GM21447 (cell line): ENCODE results near the gene EVA1A.

Source experiments
- ATAC-seq: cut with Tn5 transposase; IDR thresholded peaks from one replicate; pipeline ENCODE4 v1.9.1; 2021; ENCODE audit not compliant: unreplicated experiment

Gene EVA1A

GRCh38 chr2:75564026-75564688 lies 3.4 kb upstream of the EVA1A start:
- ATAC-seq, result no peak

GRCh38 chr2:75563591-75563990 lies 2.9 kb upstream of the EVA1A start:
- no peak for ATAC-seq

- no peak for ATAC-seq
Measured at GRCh38 chr2:75562513-75562864, 1.8 kb upstream of the EVA1A start.

GRCh38 chr2:75561566-75562512 lies 1.1 kb upstream of the EVA1A start:
- no peak for ATAC-seq

- ATAC-seq, result peak; percentile 50
Measured at GRCh38 chr2:75560022-75560767, 544 bp downstream of the EVA1A start.

- no peak for ATAC-seq
Measured at GRCh38 chr2:75559680-75560021, 1.1 kb downstream of the EVA1A start.

GRCh38 chr2:75558786-75559679 lies 1.7 kb downstream of the EVA1A start:
- no peak for ATAC-seq

- ATAC-seq, result no peak
Measured at GRCh38 chr2:75558136-75558535, 2.6 kb downstream of the EVA1A start.

- no peak for ATAC-seq
Measured at GRCh38 chr2:75557474-75558133, 3.1 kb downstream of the EVA1A start.

GRCh38 chr2:75556679-75557366 lies 3.9 kb downstream of the EVA1A start:
- no peak for ATAC-seq

- no peak for ATAC-seq
Measured at GRCh38 chr2:75555701-75556100, 5.0 kb downstream of the EVA1A start.

GRCh38 chr2:75553935-75554531 lies 6.7 kb downstream of the EVA1A start:
- no peak for ATAC-seq

GRCh38 chr2:75552222-75552621 lies 8.5 kb downstream of the EVA1A start:
- ATAC-seq, result no peak

GRCh38 chr2:75551434-75551833 lies 9.3 kb downstream of the EVA1A start:
- ATAC-seq, result no peak

GRCh38 chr2:75549401-75550253 lies 11.1 kb downstream of the EVA1A start:
- no peak for ATAC-seq

GRCh38 chr2:75548036-75548573 lies 12.6 kb downstream of the EVA1A start:
- no peak for ATAC-seq

GRCh38 chr2:75547345-75548035 lies 13.2 kb downstream of the EVA1A start:
- ATAC-seq, result no peak
